HepG2 (cell line): ENCODE data around the gene SLC5A10. TPM values are rescaled to one million over a fixed set of nuclear protein-coding genes. Genes with fewer than 3 reads are reported as not detected.

Experiments used
- CENPT ChIP-seq: sonication (generic); formaldehyde crosslinking; IDR thresholded peaks from 2 replicates; pipeline ENCODE4 v1.8.0; 2022; ENCODE audit warnings: low read depth, mild to moderate bottlenecking, moderate library complexity, missing genetic modification reagents
- CENPX ChIP-seq: sonication (generic); formaldehyde crosslinking; IDR thresholded peaks from 2 replicates; pipeline ENCODE4 v1.9.0; 2021; ENCODE audit warnings: mild to moderate bottlenecking, missing genetic modification reagents, moderate library complexity
- CHD4 ChIP-seq: fragments of 200-600 bp; sonication (generic); IDR thresholded peaks from 2 replicates; pipeline ENCODE4 v1.7.0; 2017; ENCODE audit warnings: mild to moderate bottlenecking, low read length, borderline replicate concordance
- DPF2 ChIP-seq: sonication (generic); formaldehyde crosslinking; IDR thresholded peaks from 2 replicates; pipeline ENCODE4 v1.4.0; 2020; ENCODE audit warnings: mild to moderate bottlenecking, low read depth, missing genetic modification reagents, borderline replicate concordance
- EP300 ChIP-seq, 3 experiments: sonication (generic) in 1 of 3; formaldehyde crosslinking in 1 of 3; IDR thresholded peaks; 2 replicates each; pipeline versions ENCODE4 v1.5.1 to v1.6.1; 2011 to 2020; ENCODE audit warnings: low read depth in 2 of 3, low read length in 2 of 3, borderline replicate concordance in 1 of 3, improper control_type of control experiment in 1 of 3, mild to moderate bottlenecking in 1 of 3, missing genetic modification reagents in 1 of 3, moderate library complexity in 1 of 3
- KLF11 ChIP-seq: IDR thresholded peaks from 2 replicates; pipeline ENCODE4 v1.6.1; 2016; ENCODE audit warnings: missing compliant biosample characterization
- KLF15 ChIP-seq: sonication (generic); formaldehyde crosslinking; IDR thresholded peaks from 2 replicates; pipeline ENCODE4 v1.8.1; 2023; ENCODE audit warnings: borderline replicate concordance, mild to moderate bottlenecking, inconsistent platforms, missing genetic modification reagents, mixed read lengths
- KLF6 ChIP-seq: IDR thresholded peaks from 2 replicates; pipeline ENCODE4 v1.8.0; 2016; ENCODE audit warnings: missing biosample characterization, missing genetic modification reagents
- MAFK ChIP-seq, 2 experiments: IDR thresholded peaks in 1 of 2; conservative IDR thresholded peaks in 1 of 2; 2 replicates each; pipeline ENCODE4 v1.6.1; 2011; ENCODE audit warnings: improper control_type of control experiment in 2 of 2, low read length in 2 of 2
- MXI1 ChIP-seq: IDR thresholded peaks from 3 replicates; pipeline ENCODE4 v1.6.1; 2012; ENCODE audit warnings: low read depth, low read length, inconsistent platforms, borderline replicate concordance
- MYPOP ChIP-seq: sonication (generic); formaldehyde crosslinking; IDR thresholded peaks from 2 replicates; pipeline ENCODE4 v1.8.1; 2023; ENCODE audit warnings: mild to moderate bottlenecking, moderate library complexity, missing genetic modification reagents
- NFIB ChIP-seq: sonication (generic); formaldehyde crosslinking; IDR thresholded peaks from 2 replicates; pipeline ENCODE4 v1.9.0; 2021; ENCODE audit warnings: missing genetic modification reagents, mild to moderate bottlenecking, borderline replicate concordance
- SNAPC2 ChIP-seq: sonication (generic); formaldehyde crosslinking; IDR thresholded peaks from 2 replicates; pipeline ENCODE4 v1.8.1; 2022; ENCODE audit warnings: mild to moderate bottlenecking, missing genetic modification reagents
- TBL1XR1 ChIP-seq: fragments of 150-350 bp; IDR thresholded peaks from 2 replicates; pipeline ENCODE4 v1.6.1; 2014; ENCODE audit warnings: borderline replicate concordance, low read length; ENCODE audit not compliant: partially characterized antibody
- TRIM24 ChIP-seq: sonication (generic); formaldehyde crosslinking; IDR thresholded peaks from 2 replicates; pipeline ENCODE4 v1.8.0; 2022; ENCODE audit warnings: mild to moderate bottlenecking, missing genetic modification reagents
- ZBTB33 ChIP-seq: sonication (generic); formaldehyde crosslinking; IDR thresholded peaks from 2 replicates; pipeline ENCODE4 v1.4.0; 2020; ENCODE audit warnings: missing genetic modification reagents
- ZNF224 ChIP-seq: sonication (generic); formaldehyde crosslinking; IDR thresholded peaks from 2 replicates; pipeline ENCODE4 v1.5.0; 2020; ENCODE audit warnings: mild to moderate bottlenecking, missing genetic modification reagents
- ZNF3 ChIP-seq: IDR thresholded peaks from 2 replicates; pipeline ENCODE4 v1.7.0; 2017; ENCODE audit warnings: inconsistent platforms
- ZNF382 ChIP-seq: sonication (generic); formaldehyde crosslinking; IDR thresholded peaks from 2 replicates; pipeline ENCODE4 v1.5.0; 2020; ENCODE audit warnings: missing genetic modification reagents, mild to moderate bottlenecking, borderline replicate concordance
- ZNF652 ChIP-seq: IDR thresholded peaks from 2 replicates; pipeline ENCODE4 v1.6.1; 2016; ENCODE audit warnings: low read depth, borderline replicate concordance
- ZNF660 ChIP-seq: sonication (generic); formaldehyde crosslinking; IDR thresholded peaks from 2 replicates; pipeline ENCODE4 v1.5.1; 2020; ENCODE audit warnings: mild to moderate bottlenecking, low read depth, missing genetic modification reagents, borderline replicate concordance
- ZNF709 ChIP-seq: sonication (generic); formaldehyde crosslinking; IDR thresholded peaks from 2 replicates; pipeline ENCODE4 v1.5.0; 2020; ENCODE audit warnings: mild to moderate bottlenecking, missing genetic modification reagents
- ZNF713 ChIP-seq: sonication (generic); formaldehyde crosslinking; IDR thresholded peaks from 2 replicates; pipeline ENCODE4 v1.4.0; 2020; ENCODE audit warnings: mild to moderate bottlenecking, missing genetic modification reagents
- ZNF746 ChIP-seq: sonication (generic); formaldehyde crosslinking; IDR thresholded peaks from 2 replicates; pipeline ENCODE4 v1.8.0; 2022; ENCODE audit warnings: mild to moderate bottlenecking, missing genetic modification reagents
- ZNF788 ChIP-seq: sonication (generic); formaldehyde crosslinking; IDR thresholded peaks from 2 replicates; pipeline ENCODE4 v1.5.0; 2020; ENCODE audit warnings: mild to moderate bottlenecking, missing genetic modification reagents, borderline replicate concordance
- polyA plus RNA-seq, 8 experiments: library from polyadenylated mRNA; depleted of rRNA in 3 of 8; stranded (reverse) in 7 of 8; unstranded in 1 of 8; fragments of >200 nt; fragmentation: Illumina TruSeq in 4 of 8; extraction: Trizol in 4 of 8; gene quantifications; 2 replicates each; pipeline versions ENCODE4 v1.2.1 to v1.2.3, GENCODE V29; 2011 to 2016; ENCODE audit warnings: low read depth in 4 of 8, missing spikeins in 1 of 8, mixed read lengths in 1 of 8; ENCODE audit not compliant: insufficient read depth in 1 of 8
- total RNA-seq, 5 experiments: library from RNA; depleted of rRNA; stranded (reverse); fragments of >200 nt; fragmentation: Illumina TruSeq; extraction: Trizol; gene quantifications; 2 replicates each; pipeline ENCODE4 v1.2.3, GENCODE V29; 2016; ENCODE audit warnings: low read depth in 1 of 5
- TF ChIP-seq, protein P1 (sequence below): sonication (generic); formaldehyde crosslinking; IDR thresholded peaks from 2 replicates; pipeline ENCODE4 v1.8.0; 2022; ENCODE audit warnings: mild to moderate bottlenecking, missing genetic modification reagents, borderline replicate concordance

The SLC5A10 gene
- total and polyA plus RNA-seq, 2 of the 13 experiments (the other 11 are each of a cell fraction or from before 2014, with no cell fraction given) = 0.05 TPM; not detected in 1

GRCh38 chr17:19004421-19005136 lies 52.6 kb downstream of the SLC5A10 start, which contains the start of gene FAM83G (continued):
- TF ChIP-seq ZBTB33 (CRISPR knock-in tag) = no peak
- TF ChIP-seq ZNF746 (CRISPR knock-in tag) = peak; percentile 44; the same call in 1 of the 2 replicates
- TF ChIP-seq MYPOP (CRISPR knock-in tag) = peak; percentile 55; the same call in 1 of the 2 replicates
- TF ChIP-seq ZNF713 (CRISPR knock-in tag) = no peak
- no peak for TF ChIP-seq NFIB (CRISPR knock-in tag)
- no peak for TF ChIP-seq EP300 (IDR thresholded peaks at IDR 0.05; ENCODE audit: low read depth in 2 of 2, low read length in 2 of 2)
- no peak for TF ChIP-seq EP300 (CRISPR knock-in tag; IDR thresholded peaks at IDR 0.05; ENCODE audit: borderline replicate concordance)
- TF ChIP-seq TBL1XR1 = no peak
- TF ChIP-seq ZNF709 (CRISPR knock-in tag) = no peak; the same call in 1 of the 2 replicates
- no peak for TF ChIP-seq CHD4
- no peak for TF ChIP-seq ZNF382 (CRISPR knock-in tag)
- TF ChIP-seq ZNF652 (CRISPR knock-in tag) = no peak
- TF ChIP-seq KLF11 = no peak
- no peak for TF ChIP-seq ZNF224 (CRISPR knock-in tag)
- TF ChIP-seq CENPT (CRISPR knock-in tag) = no peak
- no peak for TF ChIP-seq ZNF3 (CRISPR knock-in tag)
- TF ChIP-seq TRIM24 (CRISPR knock-in tag) = no peak
- no peak for TF ChIP-seq SNAPC2
- TF ChIP-seq ZNF660 (CRISPR knock-in tag) = no peak
- TF ChIP-seq DPF2 = 0 out of 2 replicates have a peak, but pooled peaks have one; percentile 19
- TF ChIP-seq CENPX = no peak
- TF ChIP-seq KLF6 (CRISPR knock-in tag) = peak; percentile 65; the same call in 1 of the 2 replicates
- TF ChIP-seq KLF15 (CRISPR knock-in tag) = no peak
- TF ChIP-seq ZNF788 (CRISPR knock-in tag) = no peak
- TF ChIP-seq, protein P1, sequence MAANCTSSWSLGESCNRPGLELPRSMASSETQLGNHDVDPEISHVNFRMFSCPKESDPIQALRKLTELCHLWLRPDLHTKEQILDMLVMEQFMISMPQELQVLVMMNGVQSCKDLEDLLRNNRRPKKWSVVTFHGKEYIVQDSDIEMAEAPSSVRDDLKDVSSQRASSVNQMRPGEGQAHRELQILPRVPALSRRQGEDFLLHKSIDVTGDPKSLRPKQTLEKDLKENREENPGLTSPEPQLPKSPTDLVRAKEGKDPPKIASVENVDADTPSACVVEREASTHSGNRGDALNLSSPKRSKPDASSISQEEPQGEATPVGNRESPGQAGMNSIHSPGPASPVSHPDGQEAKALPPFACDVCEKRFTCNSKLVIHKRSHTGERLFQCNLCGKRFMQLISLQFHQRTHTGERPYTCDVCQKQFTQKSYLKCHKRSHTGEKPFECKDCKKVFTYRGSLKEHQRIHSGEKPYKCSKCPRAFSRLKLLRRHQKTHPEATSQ (CRISPR knock-in tag) = no peak
- no peak for TF ChIP-seq MAFK (conservative IDR thresholded peaks at IDR 0.05 in 1 of 2, IDR thresholded peaks at IDR 0.05 in 1 of 2; ENCODE audit: low read length in 2 of 2)
- TF ChIP-seq MXI1 = 0 out of 3 replicates have a peak, but pooled peaks have one; percentile 51
